GM23338 (cell line): Measurements from ENCODE around the gene PTTG1IP. TPM values are rescaled to one million over a fixed set of nuclear protein-coding genes. Genes with fewer than 3 reads are reported as not detected.

ENCODE experiments used
- ATAC-seq: fragments of 200-7000 bp; cut with Tn5 transposase; 3 replicates; pipeline ENCODE4 v1.9.1; 2020
- DNase-seq: peaks from one replicate; pipeline ENCODE4 v3.0.0-alpha.2; 2015; ENCODE audit warnings: low spot score
- H2AFZ ChIP-seq: fragments of 200-600 bp; sonication (generic); 2 replicates; pipeline ENCODE4 v1.8.0; 2016; ENCODE audit warnings: antibody characterized with exemption, mild to moderate bottlenecking, moderate library complexity
- H3F3A ChIP-seq: fragments of 200-600 bp; sonication (generic); replicated peaks from 2 replicates; pipeline ENCODE4 v1.8.0; 2017; ENCODE audit warnings: antibody characterized with exemption, mixed run types, low read depth
- H3K27ac ChIP-seq: fragments of 200-600 bp; sonication (generic); 2 replicates; pipeline ENCODE4 v1.6.1; 2016; ENCODE audit warnings: low read depth
- H3K27me3 ChIP-seq: fragments of 200-600 bp; sonication (generic); 2 replicates; pipeline ENCODE4 v1.8.0; 2016; ENCODE audit warnings: mild to moderate bottlenecking, mixed run types, moderate library complexity; ENCODE audit not compliant: insufficient read depth
- H3K36me3 ChIP-seq: fragments of 200-600 bp; sonication (generic); 2 replicates; pipeline ENCODE4 v1.8.0; 2016; ENCODE audit warnings: mild to moderate bottlenecking; ENCODE audit not compliant: insufficient read depth
- H3K4me1 ChIP-seq: fragments of 200-600 bp; sonication (generic); 2 replicates; pipeline ENCODE4 v1.8.0; 2016; ENCODE audit warnings: mild to moderate bottlenecking, moderate library complexity; ENCODE audit not compliant: insufficient read depth
- H3K4me2 ChIP-seq: fragments of 200-600 bp; sonication (generic); 2 replicates; pipeline ENCODE4 v1.7.1; 2017; ENCODE audit warnings: mixed run types
- H3K4me3 ChIP-seq: fragments of 200-600 bp; sonication (generic); 2 replicates; pipeline ENCODE4 v1.6.1; 2016; ENCODE audit warnings: mixed run types
- H3K79me2 ChIP-seq: fragments of 200-600 bp; sonication (generic); replicated peaks from 2 replicates; pipeline ENCODE4 v1.8.0; 2017; ENCODE audit warnings: mild to moderate bottlenecking; ENCODE audit not compliant: insufficient read depth
- H3K9me2 ChIP-seq: fragments of 200-600 bp; sonication (generic); 2 replicates; pipeline ENCODE4 v1.8.0; 2017; ENCODE audit not compliant: insufficient read depth
- H4K20me1 ChIP-seq: fragments of 200-600 bp; sonication (generic); replicated peaks from 2 replicates; pipeline ENCODE4 v1.8.0; 2017; ENCODE audit warnings: mild to moderate bottlenecking; ENCODE audit not compliant: insufficient read depth
- H3K27ac Mint-ChIP-seq: 2 replicates; pipeline ENCODE4 v1.8.0; 2020; ENCODE audit warnings: inconsistent platforms, mild to moderate bottlenecking, moderate library complexity, mixed read lengths
- H3K27me3 Mint-ChIP-seq: 3 replicates; pipeline ENCODE4 v1.8.0; 2022; ENCODE audit warnings: low read depth, mild to moderate bottlenecking, moderate library complexity, mixed read lengths, inconsistent platforms; ENCODE audit not compliant: insufficient read depth, poor library complexity
- H3K36me3 Mint-ChIP-seq: 3 replicates; pipeline ENCODE4 v1.8.0; 2021; ENCODE audit warnings: low read depth, mild to moderate bottlenecking, inconsistent platforms, moderate library complexity, mixed read lengths
- H3K4me1 Mint-ChIP-seq: 3 replicates; pipeline ENCODE4 v1.8.0; 2020; ENCODE audit warnings: mild to moderate bottlenecking, inconsistent platforms, mixed read lengths
- H3K4me3 Mint-ChIP-seq: 3 replicates; pipeline ENCODE4 v1.8.0; 2021; ENCODE audit warnings: moderate library complexity, mild to moderate bottlenecking, inconsistent platforms, mixed read lengths
- H3K9me3 Mint-ChIP-seq: 3 replicates; pipeline ENCODE4 v1.8.0; 2020; ENCODE audit warnings: moderate library complexity, mild to moderate bottlenecking, inconsistent platforms, mixed read lengths
- CREB1 ChIP-seq: fragments of 250-450 bp; sonication (Bioruptor Pico); IDR thresholded peaks from 2 replicates; pipeline ENCODE4 v1.5.0; 2020; ENCODE audit warnings: low read depth, mild to moderate bottlenecking, moderate library complexity
- EZH2 ChIP-seq: fragments of 200-600 bp; sonication (generic); IDR thresholded peaks from one replicate; pipeline ENCODE4 v1.8.0; 2017; ENCODE audit warnings: antibody characterized with exemption, mild to moderate bottlenecking, low read depth; ENCODE audit not compliant: unreplicated experiment
- EZH2phosphoT487 ChIP-seq: fragments of 200-600 bp; sonication (generic); IDR thresholded peaks from one replicate; pipeline ENCODE4 v1.8.1; 2018; ENCODE audit warnings: antibody characterized with exemption; ENCODE audit not compliant: unreplicated experiment
- JUNB ChIP-seq: IDR thresholded peaks from one replicate; pipeline ENCODE4 v1.6.1; 2016; ENCODE audit warnings: antibody characterized with exemption; ENCODE audit not compliant: unreplicated experiment
- NANOG ChIP-seq: IDR thresholded peaks from 2 replicates; pipeline ENCODE4 v1.6.1; 2016; ENCODE audit warnings: antibody characterized with exemption, borderline replicate concordance
- POLR2AphosphoS5 ChIP-seq: IDR thresholded peaks from 2 replicates; pipeline ENCODE4 v1.6.1; 2016; ENCODE audit warnings: antibody characterized with exemption, low read depth
- STAT1 ChIP-seq: IDR thresholded peaks from one replicate; pipeline ENCODE4 v1.6.1; 2016; ENCODE audit warnings: antibody characterized with exemption; ENCODE audit not compliant: unreplicated experiment
- ZNF114 ChIP-seq: fragments of 250-450 bp; sonication (Bioruptor Pico); IDR thresholded peaks from 2 replicates; pipeline ENCODE4 v1.5.0; 2020; ENCODE audit warnings: mild to moderate bottlenecking, moderate library complexity
- ZNF331 ChIP-seq: fragments of 250-450 bp; sonication (Bioruptor Pico); IDR thresholded peaks from 2 replicates; pipeline ENCODE4 v1.5.0; 2020; ENCODE audit warnings: low read depth, mild to moderate bottlenecking, moderate library complexity
- polyA plus RNA-seq: library from polyadenylated mRNA; unstranded; fragments of >200 nt; fragmentation: Nextera tagmentation; extraction: Ambion mirVana; gene quantifications from 2 replicates; pipeline ENCODE4 v1.2.1, GENCODE V29; 2016
- total RNA-seq: library from RNA; depleted of rRNA; stranded (reverse); fragments of >200 nt; shearing (Covaris generic); gene quantifications from 2 replicates; pipeline ENCODE4 v1.2.3, GENCODE V29; 2014
- TF ChIP-seq, protein P1 (sequence below): IDR thresholded peaks from one replicate; pipeline ENCODE4 v1.6.1; 2018; ENCODE audit warnings: antibody characterized with exemption; ENCODE audit not compliant: unreplicated experiment
- TF ChIP-seq, protein P2 (sequence below): fragments of 250-450 bp; sonication (Bioruptor Pico); IDR thresholded peaks from 2 replicates; pipeline ENCODE4 v1.5.0; 2020; ENCODE audit warnings: mild to moderate bottlenecking, moderate library complexity
- TF ChIP-seq, protein P3 (sequence below), 2 experiments: fragments of 200-600 bp in 1 of 2; sonication (generic) in 1 of 2; conservative IDR thresholded peaks; 2 replicates each; pipeline versions ENCODE4 v1.5.1 to v1.6.1; 2016 to 2017; ENCODE audit warnings: antibody characterized with exemption in 2 of 2, low read depth in 2 of 2, mild to moderate bottlenecking in 2 of 2, moderate library complexity in 1 of 2
- TF ChIP-seq, protein P4 (sequence below): IDR thresholded peaks from 2 replicates; pipeline ENCODE4 v1.6.1; 2016; ENCODE audit warnings: antibody characterized with exemption

PTTG1IP gene
- total and polyA plus RNA-seq, 2 experiments from 2014 or later = 99.9 to 172 TPM

DNA sequence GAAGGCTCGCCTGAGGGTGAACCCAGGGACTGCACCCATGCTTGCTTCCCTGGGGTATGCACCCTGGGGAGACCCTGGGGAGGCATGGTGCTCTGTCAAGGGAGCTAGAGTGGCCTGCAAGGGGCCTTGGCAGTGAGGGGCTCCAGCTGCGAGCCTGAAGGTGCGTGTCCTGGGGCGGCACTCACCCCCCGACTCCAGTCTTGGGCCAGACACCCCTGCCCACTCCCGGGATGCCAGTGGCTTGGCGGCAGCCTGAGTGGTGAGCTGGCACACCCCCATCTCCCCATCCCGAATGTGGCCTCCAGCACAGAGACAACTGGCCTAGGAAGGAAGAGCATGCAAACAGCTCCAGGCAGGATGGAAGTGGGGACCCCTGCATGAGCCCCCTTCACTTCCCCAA, 58.3 kb downstream of the PTTG1IP start:
- H3K36me3 ChIP-seq = no peaks in the 10 kb centered on the region
- no peak overlapping the region for H3K4me3 ChIP-seq
- no peaks in the 10 kb centered on the region for H3F3A ChIP-seq
- H3K79me2 ChIP-seq = peaks cover 59% of the 10 kb centered on the region
- ATAC-seq (no peak), DNase-seq (no peak)
- no peaks in the 10 kb centered on the region for H3K9me2 ChIP-seq
- no peak overlapping the region for H3K27ac Mint-ChIP-seq
- 0 out of 2 replicates have a peak, but pooled peaks cover 4% of the 10 kb centered on the region for H3K4me1 ChIP-seq
- no peak overlapping the region for H3K4me2 ChIP-seq
- no peak overlapping the region for H3K27ac ChIP-seq
- H3K4me3 Mint-ChIP-seq = no peak overlapping the region
- no peak for TF ChIP-seq NANOG
- no peak for TF ChIP-seq JUNB
- TF ChIP-seq, protein P1, sequence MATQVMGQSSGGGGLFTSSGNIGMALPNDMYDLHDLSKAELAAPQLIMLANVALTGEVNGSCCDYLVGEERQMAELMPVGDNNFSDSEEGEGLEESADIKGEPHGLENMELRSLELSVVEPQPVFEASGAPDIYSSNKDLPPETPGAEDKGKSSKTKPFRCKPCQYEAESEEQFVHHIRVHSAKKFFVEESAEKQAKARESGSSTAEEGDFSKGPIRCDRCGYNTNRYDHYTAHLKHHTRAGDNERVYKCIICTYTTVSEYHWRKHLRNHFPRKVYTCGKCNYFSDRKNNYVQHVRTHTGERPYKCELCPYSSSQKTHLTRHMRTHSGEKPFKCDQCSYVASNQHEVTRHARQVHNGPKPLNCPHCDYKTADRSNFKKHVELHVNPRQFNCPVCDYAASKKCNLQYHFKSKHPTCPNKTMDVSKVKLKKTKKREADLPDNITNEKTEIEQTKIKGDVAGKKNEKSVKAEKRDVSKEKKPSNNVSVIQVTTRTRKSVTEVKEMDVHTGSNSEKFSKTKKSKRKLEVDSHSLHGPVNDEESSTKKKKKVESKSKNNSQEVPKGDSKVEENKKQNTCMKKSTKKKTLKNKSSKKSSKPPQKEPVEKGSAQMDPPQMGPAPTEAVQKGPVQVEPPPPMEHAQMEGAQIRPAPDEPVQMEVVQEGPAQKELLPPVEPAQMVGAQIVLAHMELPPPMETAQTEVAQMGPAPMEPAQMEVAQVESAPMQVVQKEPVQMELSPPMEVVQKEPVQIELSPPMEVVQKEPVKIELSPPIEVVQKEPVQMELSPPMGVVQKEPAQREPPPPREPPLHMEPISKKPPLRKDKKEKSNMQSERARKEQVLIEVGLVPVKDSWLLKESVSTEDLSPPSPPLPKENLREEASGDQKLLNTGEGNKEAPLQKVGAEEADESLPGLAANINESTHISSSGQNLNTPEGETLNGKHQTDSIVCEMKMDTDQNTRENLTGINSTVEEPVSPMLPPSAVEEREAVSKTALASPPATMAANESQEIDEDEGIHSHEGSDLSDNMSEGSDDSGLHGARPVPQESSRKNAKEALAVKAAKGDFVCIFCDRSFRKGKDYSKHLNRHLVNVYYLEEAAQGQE = no peak
- TF ChIP-seq EZH2phosphoT487 = no peak
- no peak for TF ChIP-seq EZH2
- TF ChIP-seq, protein P2, sequence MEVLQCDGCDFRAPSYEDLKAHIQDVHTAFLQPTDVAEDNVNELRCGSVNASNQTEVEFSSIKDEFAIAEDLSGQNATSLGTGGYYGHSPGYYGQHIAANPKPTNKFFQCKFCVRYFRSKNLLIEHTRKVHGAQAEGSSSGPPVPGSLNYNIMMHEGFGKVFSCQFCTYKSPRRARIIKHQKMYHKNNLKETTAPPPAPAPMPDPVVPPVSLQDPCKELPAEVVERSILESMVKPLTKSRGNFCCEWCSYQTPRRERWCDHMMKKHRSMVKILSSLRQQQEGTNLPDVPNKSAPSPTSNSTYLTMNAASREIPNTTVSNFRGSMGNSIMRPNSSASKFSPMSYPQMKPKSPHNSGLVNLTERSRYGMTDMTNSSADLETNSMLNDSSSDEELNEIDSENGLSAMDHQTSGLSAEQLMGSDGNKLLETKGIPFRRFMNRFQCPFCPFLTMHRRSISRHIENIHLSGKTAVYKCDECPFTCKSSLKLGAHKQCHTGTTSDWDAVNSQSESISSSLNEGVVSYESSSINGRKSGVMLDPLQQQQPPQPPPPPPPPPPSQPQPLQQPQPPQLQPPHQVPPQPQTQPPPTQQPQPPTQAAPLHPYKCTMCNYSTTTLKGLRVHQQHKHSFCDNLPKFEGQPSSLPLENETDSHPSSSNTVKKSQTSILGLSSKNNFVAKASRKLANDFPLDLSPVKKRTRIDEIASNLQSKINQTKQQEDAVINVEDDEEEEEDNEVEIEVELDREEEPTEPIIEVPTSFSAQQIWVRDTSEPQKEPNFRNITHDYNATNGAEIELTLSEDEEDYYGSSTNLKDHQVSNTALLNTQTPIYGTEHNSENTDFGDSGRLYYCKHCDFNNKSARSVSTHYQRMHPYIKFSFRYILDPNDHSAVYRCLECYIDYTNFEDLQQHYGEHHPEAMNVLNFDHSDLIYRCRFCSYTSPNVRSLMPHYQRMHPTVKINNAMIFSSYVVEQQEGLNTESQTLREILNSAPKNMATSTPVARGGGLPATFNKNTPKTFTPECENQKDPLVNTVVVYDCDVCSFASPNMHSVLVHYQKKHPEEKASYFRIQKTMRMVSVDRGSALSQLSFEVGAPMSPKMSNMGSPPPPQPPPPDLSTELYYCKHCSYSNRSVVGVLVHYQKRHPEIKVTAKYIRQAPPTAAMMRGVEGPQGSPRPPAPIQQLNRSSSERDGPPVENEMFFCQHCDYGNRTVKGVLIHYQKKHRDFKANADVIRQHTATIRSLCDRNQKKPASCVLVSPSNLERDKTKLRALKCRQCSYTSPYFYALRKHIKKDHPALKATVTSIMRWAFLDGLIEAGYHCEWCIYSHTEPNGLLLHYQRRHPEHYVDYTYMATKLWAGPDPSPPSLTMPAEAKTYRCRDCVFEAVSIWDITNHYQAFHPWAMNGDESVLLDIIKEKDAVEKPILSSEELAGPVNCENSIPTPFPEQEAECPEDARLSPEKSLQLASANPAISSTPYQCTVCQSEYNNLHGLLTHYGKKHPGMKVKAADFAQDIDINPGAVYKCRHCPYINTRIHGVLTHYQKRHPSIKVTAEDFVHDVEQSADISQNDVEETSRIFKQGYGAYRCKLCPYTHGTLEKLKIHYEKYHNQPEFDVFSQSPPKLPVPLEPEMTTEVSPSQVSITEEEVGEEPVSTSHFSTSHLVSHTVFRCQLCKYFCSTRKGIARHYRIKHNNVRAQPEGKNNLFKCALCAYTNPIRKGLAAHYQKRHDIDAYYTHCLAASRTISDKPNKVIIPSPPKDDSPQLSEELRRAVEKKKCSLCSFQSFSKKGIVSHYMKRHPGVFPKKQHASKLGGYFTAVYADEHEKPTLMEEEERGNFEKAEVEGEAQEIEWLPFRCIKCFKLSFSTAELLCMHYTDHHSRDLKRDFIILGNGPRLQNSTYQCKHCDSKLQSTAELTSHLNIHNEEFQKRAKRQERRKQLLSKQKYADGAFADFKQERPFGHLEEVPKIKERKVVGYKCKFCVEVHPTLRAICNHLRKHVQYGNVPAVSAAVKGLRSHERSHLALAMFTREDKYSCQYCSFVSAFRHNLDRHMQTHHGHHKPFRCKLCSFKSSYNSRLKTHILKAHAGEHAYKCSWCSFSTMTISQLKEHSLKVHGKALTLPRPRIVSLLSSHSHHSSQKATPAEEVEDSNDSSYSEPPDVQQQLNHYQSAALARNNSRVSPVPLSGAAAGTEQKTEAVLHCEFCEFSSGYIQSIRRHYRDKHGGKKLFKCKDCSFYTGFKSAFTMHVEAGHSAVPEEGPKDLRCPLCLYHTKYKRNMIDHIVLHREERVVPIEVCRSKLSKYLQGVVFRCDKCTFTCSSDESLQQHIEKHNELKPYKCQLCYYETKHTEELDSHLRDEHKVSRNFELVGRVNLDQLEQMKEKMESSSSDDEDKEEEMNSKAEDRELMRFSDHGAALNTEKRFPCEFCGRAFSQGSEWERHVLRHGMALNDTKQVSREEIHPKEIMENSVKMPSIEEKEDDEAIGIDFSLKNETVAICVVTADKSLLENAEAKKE (CRISPR knock-in tag) = no peak
- TF ChIP-seq, protein P3, sequence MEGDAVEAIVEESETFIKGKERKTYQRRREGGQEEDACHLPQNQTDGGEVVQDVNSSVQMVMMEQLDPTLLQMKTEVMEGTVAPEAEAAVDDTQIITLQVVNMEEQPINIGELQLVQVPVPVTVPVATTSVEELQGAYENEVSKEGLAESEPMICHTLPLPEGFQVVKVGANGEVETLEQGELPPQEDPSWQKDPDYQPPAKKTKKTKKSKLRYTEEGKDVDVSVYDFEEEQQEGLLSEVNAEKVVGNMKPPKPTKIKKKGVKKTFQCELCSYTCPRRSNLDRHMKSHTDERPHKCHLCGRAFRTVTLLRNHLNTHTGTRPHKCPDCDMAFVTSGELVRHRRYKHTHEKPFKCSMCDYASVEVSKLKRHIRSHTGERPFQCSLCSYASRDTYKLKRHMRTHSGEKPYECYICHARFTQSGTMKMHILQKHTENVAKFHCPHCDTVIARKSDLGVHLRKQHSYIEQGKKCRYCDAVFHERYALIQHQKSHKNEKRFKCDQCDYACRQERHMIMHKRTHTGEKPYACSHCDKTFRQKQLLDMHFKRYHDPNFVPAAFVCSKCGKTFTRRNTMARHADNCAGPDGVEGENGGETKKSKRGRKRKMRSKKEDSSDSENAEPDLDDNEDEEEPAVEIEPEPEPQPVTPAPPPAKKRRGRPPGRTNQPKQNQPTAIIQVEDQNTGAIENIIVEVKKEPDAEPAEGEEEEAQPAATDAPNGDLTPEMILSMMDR (conservative IDR thresholded peaks at IDR 0.05; ENCODE audit: low read depth in 2 of 2) = no peak
- TF ChIP-seq, protein P4, sequence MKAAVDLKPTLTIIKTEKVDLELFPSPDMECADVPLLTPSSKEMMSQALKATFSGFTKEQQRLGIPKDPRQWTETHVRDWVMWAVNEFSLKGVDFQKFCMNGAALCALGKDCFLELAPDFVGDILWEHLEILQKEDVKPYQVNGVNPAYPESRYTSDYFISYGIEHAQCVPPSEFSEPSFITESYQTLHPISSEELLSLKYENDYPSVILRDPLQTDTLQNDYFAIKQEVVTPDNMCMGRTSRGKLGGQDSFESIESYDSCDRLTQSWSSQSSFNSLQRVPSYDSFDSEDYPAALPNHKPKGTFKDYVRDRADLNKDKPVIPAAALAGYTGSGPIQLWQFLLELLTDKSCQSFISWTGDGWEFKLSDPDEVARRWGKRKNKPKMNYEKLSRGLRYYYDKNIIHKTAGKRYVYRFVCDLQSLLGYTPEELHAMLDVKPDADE = no peak
- TF ChIP-seq STAT1 = no peak
- TF ChIP-seq POLR2AphosphoS5 = no peak
- no peak for TF ChIP-seq ZNF331
- no peak for TF ChIP-seq CREB1
- TF ChIP-seq ZNF114 (CRISPR knock-in tag) = no peak
- H3K9me3 Mint-ChIP-seq = peaks cover 14% of the 10 kb centered on the region
- 0 out of 2 replicates have a peak, but pooled peaks cover 8% of the 10 kb centered on the region for H3K27me3 ChIP-seq
- H3K27me3 Mint-ChIP-seq = peaks cover 19% of the 10 kb centered on the region
- peaks cover 26% of the 10 kb centered on the region for H3K36me3 Mint-ChIP-seq
- no peak overlapping the region for H2AFZ ChIP-seq
- peaks cover 10% of the 10 kb centered on the region for H3K4me1 Mint-ChIP-seq
- peaks cover 20% of the 10 kb centered on the region for H4K20me1 ChIP-seq
